Right atrium auricular region (tissue), 2 donors: ENCODE data around the gene GPX3. TPM values are rescaled to one million over a fixed set of nuclear protein-coding genes. Genes with fewer than 3 reads are reported as not detected.

Source experiments
- DNase-seq: peaks from one replicate; pipeline ENCODE4 v3.0.0-alpha.2; 2019; ENCODE audit warnings: low spot score
- H3K27ac ChIP-seq, 2 donors: fragments of 200-600 bp; sonication (generic); 1 replicate in 1 of 2; 2 replicates in 1 of 2; pipeline ENCODE4 v1.5.1; 2016 to 2019
- H3K27me3 ChIP-seq, 2 donors: fragments of 200-600 bp; sonication (generic); one replicate each; pipeline versions ENCODE4 v1.5.1 to v1.6.0; 2017 to 2019
- H3K36me3 ChIP-seq: fragments of 200-600 bp; sonication (generic); one replicate; pipeline ENCODE4 v1.5.1; 2016
- H3K4me1 ChIP-seq, 2 donors: fragments of 200-600 bp; sonication (generic); one replicate each; pipeline versions ENCODE4 v1.5.1 to v1.6.0; 2017 to 2019
- H3K4me3 ChIP-seq, 2 donors: fragments of 200-600 bp; sonication (generic); 1 replicate in 1 of 2; 2 replicates in 1 of 2; pipeline ENCODE4 v1.5.1; 2017 to 2019; ENCODE audit warnings: mild to moderate bottlenecking in 1 of 2, moderate library complexity in 1 of 2
- H3K9me3 ChIP-seq, 2 donors: fragments of 200-600 bp; sonication (generic); one replicate each; pipeline ENCODE4 v1.5.1; 2019
- CTCF ChIP-seq, 2 donors: fragments of 200-600 bp; sonication (generic); IDR thresholded peaks; one replicate each; pipeline ENCODE4 v1.5.1; 2019; ENCODE audit warnings: antibody characterized with exemption in 2 of 2
- total RNA-seq, 2 donors: library from RNA; depleted of rRNA; stranded (reverse); fragments of >200 nt; gene quantifications; one replicate each; pipeline ENCODE4 v1.1.0, GENCODE V29; 2016

GPX3 gene
- total RNA-seq, 2 donors from 2014 or later, result 2,222 to 2,480 TPM

DNA sequence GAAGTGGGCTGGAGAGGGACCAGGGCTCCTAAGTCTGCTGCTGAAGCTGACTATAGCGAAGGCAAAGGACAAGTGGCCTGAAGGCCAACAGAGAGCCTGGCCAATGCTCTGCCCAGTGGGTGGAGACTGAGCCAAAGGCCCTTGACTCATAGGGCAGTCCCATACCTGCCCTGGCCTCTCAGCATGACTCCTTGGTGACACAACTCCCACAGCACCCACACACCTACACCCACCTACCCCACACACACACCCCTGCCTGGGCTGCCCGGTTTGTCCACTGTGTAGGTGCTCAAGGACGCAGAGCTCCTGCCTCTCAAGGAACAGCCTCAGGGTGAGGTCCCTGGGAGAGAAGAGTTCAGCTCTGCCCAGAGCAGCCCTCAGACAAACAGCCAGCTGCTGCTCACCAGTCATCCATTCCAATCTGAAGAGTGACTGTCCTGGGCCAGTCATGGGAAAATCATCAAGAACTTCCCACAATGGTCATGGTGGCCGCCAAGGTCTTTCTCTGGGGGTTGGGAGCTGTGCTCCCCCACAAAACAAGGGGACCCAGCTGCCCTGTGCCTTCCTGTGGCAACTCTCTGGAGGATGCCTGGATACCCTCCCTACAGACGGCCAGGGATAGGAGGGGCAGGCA, 55.4 kb downstream of the GPX3 start:
- Histone ChIP-seq H3K27ac (peak overlapping the region in 1 of 2 donors; percentile 10), H3K4me1 (peaks cover 0 to 46% of the 10 kb centered on the region in 2 donors), H3K9me3 (no peaks in the 10 kb centered on the region), H3K36me3 (peaks cover 5% of the 10 kb centered on the region), H3K4me3 (no peak overlapping the region), H3K27me3 (no peaks in the 10 kb centered on the region)
- no peak for DNase-seq
- TF ChIP-seq CTCF (IDR thresholded peaks at IDR 0.05), result no peak

DNA sequence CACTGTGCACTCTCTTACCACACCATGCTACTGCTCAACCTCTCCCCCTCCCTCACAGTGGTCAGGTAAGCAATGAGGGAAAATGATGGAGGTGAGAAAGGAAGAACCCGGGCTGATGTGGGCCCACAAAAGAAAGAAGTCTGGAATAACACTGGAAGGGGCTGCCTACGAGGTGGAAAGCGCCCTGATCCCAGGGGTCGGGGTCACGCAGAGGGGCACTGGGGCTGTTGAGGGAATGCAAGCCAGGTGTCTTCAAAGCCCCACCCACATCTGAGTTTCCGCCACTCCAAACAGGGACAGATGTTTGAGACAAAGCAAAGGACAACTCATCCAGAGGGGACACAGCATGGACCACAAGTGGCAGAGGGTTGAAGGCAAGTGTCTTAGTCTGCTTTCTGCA, 56.2 kb downstream of the GPX3 start:
- TF ChIP-seq CTCF (IDR thresholded peaks at IDR 0.05), result no peak
- Histone ChIP-seq H3K9me3 (no peaks in the 10 kb centered on the region), H3K27me3 (no peaks in the 10 kb centered on the region), H3K4me3 (no peak overlapping the region), H3K4me1 (peaks cover 0 to 49% of the 10 kb centered on the region in 2 donors), H3K36me3 (peaks cover 5% of the 10 kb centered on the region), H3K27ac (no peak overlapping the region)
- DNase-seq, result no peak

GRCh38 chr5:151077419-151077818, 57.0 kb downstream of the GPX3 start:
- Histone ChIP-seq H3K4me1 (peaks cover 0 to 49% of the 10 kb centered on the region in 2 donors), H3K9me3 (no peaks in the 10 kb centered on the region)

GRCh38 chr5:151077967-151078366, 57.6 kb downstream of the GPX3 start:
- peaks cover 5% of the 10 kb centered on the region for H3K36me3 ChIP-seq
- H3K4me1 ChIP-seq, result peaks cover 0 to 49% of the 10 kb centered on the region in 2 donors
- DNase-seq, result no peak
- no peak for TF ChIP-seq CTCF (IDR thresholded peaks at IDR 0.05)
- H3K9me3 ChIP-seq, result no peaks in the 10 kb centered on the region
- no peak overlapping the region for H3K27ac ChIP-seq
- H3K4me3 ChIP-seq, result no peak overlapping the region
- H3K27me3 ChIP-seq, result no peaks in the 10 kb centered on the region

More at GRCh38 chr5:151077419-151077818, 57.0 kb downstream of the GPX3 start:
- no peak overlapping the region for H3K4me3 ChIP-seq
- H3K36me3 ChIP-seq, result peaks cover 5% of the 10 kb centered on the region
- DNase-seq, result no peak
- no peak for TF ChIP-seq CTCF (IDR thresholded peaks at IDR 0.05)
- H3K27ac ChIP-seq, result no peak overlapping the region
- H3K27me3 ChIP-seq, result no peaks in the 10 kb centered on the region

Other genes with a start within 250 kb of the GPX3 start
- gene SMIM3, start 241.8 kb upstream of the GPX3 start, total RNA-seq, result 10 to 100 TPM; 24.6 to 48.1 TPM
- not detected for gene IRGM, start 174.1 kb upstream of the GPX3 start, total RNA-seq
- gene ZNF300, start 115.6 kb upstream of the GPX3 start, total RNA-seq, result 1 to 10 TPM in 1 of 2 donors, under 1 TPM in 1; 0.74 to 1.6 TPM
- gene TNIP1, start 60.4 kb downstream of the GPX3 start, total RNA-seq, result 10 to 100 TPM; 68.9 to 92.6 TPM
- 100 to 1,000 TPM; 164 to 165 TPM for gene ANXA6, start 137.2 kb downstream of the GPX3 start, total RNA-seq
- 100 to 1,000 TPM; 185 to 202 TPM for gene CCDC69, start 203.5 kb downstream of the GPX3 start, total RNA-seq
- gene GM2A, start 232.6 kb downstream of the GPX3 start, total RNA-seq, result 10 to 100 TPM; 21.5 to 36.4 TPM